HG02943 (cell line): ENCODE data around the gene PXDN.

Experiments used
- ATAC-seq: cut with Tn5 transposase; IDR thresholded peaks from one replicate; pipeline ENCODE4 v1.9.1; 2021; ENCODE audit warnings: mild to moderate bottlenecking, low read depth, moderate library complexity; ENCODE audit not compliant: unreplicated experiment

PXDN gene

DNA sequence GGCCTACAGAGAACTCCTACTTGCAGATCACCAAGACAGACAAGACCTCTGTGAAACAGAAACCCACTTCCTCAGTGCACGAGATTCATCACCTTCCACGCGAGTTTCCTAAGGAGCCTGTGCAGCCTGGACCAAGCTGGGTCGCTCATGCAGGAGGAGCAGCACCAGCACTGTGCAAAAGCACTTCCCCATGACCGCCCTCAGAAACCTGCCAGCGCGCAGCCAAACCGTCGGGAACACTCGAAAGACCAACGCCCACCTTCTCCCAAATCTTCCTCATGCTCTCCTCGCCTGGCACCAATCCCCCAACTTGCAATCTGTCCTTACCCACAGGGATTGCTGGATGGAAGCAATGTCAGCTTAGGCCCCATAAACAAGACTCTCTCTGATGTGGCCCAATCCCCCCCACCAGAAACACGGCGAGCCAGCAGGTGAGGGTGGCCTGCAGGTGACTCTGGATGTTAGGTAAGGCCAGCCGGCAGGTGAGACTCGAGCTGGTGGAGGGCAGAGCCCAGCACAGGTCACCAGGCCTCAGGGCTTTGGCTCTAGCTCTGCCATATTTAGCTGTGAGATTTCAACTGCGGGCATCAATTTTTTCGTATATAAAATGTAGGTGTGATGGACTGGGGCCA, 69.4 kb downstream of the PXDN start:
- no peak for ATAC-seq

DNA sequence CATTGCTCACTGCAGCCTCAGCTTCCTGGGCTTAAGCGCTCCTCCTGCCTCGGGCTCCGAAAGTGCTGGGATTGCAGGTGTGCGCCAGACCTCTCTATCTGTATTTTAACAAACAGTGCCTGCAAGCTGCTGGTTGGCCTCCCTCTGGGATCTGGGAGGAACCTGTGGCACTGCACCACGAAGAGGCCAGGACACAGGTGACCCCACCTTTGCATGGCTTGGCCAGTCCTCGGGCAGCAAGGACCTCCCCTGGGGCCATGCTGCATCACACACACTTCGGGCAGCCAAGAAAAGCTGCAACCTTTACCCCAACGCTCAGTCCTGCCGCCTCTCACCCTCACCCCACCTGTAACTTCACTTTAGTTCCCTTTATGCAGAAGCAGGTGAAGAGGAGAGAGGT, 70.0 kb downstream of the PXDN start:
- ATAC-seq = no peak

DNA sequence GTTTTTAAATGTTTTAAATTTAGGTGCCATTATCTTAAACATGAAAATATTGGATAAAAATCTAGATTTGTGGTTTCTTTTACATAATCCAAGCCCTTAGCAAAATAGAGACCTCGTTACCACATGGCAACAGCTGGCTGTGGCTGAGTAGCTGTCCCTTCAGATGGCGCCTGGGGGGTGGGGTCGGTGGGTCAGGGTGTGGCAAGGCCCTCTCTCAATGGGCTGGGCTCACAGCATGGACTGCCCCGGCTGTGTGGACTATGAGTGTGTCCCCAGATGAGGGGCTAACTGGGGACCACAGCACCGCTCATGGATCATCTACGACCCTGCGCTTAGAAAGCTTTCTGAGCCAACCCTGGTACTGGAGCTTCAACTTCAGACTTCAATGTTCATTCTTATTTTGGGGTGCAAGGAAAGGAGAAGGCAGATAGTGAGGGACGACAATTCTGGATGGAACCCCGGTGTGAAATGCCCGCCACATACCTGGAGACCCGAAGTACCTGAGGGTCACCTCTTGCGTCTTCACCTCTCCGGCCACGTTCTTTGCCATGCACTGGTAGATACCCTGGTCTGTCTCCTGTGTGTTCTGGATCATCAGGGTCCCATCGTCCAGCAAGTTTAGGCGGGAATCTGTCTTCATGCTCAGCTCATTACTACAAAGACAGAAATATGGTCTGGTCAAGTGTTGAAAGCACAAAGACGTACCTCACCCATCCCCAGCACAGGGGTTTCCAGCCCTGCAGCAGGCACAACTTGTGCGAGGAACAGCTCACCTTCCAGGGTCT, 71.0 kb downstream of the PXDN start:
- ATAC-seq = no peak

DNA sequence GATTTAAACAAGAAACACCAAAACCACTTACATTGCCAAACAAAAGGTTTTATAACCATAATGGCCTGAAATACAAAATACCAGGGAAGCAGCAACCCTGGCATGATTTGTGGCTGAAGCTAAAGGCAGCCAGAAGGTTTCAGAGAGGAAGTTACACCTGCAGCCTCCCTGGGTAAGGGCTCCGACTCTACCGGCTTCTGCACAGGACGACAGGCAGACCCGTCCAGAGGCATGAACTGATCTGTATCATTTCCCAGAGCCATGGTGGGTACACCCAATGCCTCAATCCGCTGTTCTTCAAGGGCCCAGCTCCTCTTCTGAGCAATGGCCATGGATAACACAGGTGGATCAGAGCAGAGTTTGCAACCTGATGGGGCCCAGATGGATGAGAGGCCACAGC, 71.6 kb downstream of the PXDN start:
- no peak for ATAC-seq

DNA sequence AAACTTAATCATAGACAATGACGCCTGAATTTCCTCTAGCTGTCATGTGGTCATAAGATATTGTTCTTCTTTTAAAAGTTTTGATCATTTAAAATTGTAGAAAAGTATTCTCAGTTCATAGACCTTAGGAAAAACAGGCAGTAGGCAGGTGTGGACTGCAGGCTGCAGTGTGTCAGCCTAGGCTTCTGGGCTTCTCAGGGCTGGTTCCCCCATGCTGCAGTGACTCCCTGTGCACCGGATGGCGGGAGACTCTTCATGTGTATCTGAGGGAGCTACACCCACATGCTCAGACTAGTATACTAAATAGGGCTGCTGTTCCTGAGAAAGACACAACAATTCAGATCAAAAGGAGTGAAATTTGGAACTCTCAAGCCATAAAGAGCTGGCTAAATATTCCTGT, 72.4 kb downstream of the PXDN start:
- no peak for ATAC-seq

DNA sequence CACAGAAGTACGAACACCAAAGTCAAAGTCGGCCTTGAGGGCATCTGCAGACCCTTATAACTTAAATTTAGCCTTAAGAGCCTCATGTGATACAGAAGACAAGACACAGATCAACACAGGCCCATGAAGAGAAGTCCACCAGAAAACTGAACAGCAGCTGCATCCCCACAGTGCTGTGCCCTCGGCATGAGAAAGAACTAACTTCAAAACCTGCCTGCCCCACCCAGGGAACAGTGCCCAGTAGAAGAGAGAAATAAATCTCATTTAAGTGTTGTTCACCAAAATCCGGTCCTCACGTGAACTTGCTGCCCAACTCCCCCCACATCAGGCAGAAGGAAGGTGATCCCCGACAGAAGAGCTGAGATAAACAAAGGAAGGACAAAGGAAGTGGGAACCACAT, 73.7 kb downstream of the PXDN start:
- no peak for ATAC-seq

DNA sequence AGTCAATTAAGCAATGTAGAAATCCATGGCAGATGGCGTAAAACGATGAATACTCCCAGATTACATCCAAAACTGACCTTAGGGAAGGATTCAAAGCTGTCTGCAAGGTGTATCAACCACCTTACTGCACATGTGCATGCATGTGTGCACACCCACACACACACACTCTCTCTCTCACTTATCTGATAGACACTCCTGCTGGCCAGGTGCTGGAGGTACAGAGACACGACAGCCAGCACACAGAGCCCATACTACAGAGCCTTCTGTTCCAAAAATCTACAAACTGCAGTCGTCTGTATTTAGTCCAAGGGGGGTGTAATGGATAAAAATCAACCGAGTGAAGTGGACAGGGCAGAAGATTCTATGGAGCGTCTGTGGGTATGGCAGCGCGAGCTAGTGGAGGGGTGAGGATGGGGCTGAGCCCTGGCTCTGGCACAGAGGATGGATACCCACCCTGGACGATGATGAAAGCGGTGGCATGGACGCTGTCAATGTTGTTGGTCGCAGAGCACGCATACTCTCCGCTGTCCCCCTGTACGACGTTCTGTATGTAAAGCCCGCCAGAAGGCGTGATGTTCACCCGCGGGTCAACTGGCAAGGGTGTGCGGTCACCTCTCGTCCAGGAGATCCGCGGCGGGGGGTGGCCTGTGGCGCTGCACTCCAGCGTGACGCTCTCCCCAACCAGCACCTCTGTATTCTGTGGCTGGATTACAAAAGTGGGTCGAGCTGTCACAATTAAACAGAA, 78.4 kb downstream of the PXDN start:
- ATAC-seq = no peak

DNA sequence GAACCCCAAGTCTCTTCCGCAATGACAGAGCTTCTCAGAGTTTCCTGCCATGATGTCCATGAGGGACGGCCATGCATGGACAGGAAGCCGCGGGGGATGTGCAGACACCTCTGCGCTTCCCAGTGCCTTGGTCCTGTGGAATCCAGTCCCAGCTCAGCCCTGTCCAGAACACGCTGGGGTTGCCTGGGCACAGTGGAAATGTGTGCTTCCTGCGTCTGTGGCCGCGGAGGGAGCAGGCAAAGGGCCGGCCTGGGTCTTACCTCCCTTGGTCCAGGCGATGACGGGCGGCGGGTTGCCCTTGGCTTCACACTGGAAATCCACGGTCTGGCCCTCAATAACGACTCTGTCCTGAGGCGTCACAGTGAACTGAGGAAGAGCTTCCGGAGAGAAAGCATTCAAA, 79.6 kb downstream of the PXDN start:
- no peak for ATAC-seq

DNA sequence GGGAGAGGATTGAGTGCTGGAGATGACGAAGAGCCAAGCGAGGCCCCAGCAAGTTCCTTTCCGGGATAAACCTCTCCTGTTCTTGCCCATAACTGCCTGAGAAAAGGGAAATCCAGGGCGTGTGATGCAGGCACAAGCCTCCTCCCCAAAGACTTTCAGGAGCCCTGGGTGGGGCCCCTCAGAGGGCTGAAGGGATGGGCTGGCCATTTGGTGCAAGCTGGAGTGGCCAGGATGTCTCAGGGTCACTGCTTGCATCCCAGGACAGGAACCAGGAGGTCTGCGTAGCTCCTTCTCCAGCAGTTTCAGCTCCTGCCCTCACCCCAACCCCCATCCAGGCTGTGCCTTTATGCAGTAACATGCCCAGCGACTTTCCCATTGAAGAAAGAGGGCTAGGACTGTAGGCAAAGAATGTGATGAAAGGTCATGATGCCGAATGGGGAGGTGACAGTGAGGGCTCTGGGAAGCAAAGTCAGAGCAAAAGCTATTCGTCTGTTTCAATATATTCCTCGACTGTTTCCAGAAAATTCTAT, 80.2 kb downstream of the PXDN start:
- no peak for ATAC-seq

DNA sequence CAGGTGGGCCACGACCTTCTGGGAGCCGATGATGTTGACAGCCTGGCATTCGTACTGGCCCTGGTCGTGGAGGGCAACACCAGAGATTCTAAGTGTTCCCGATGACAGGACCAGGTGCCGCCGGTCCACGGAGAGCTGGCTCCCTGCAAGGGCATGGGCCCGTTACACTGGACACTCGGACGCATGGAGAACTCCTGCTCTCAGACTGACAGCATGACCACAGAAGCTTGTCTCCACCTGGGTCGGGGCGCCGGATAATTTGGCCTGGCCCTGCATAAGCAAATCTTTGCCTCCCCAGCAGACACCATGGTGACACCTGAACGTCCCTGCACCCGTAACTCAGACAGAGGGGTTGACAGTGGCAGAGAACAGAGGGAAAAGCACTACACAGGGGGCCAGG, 80.7 kb downstream of the PXDN start:
- ATAC-seq = no peak

DNA sequence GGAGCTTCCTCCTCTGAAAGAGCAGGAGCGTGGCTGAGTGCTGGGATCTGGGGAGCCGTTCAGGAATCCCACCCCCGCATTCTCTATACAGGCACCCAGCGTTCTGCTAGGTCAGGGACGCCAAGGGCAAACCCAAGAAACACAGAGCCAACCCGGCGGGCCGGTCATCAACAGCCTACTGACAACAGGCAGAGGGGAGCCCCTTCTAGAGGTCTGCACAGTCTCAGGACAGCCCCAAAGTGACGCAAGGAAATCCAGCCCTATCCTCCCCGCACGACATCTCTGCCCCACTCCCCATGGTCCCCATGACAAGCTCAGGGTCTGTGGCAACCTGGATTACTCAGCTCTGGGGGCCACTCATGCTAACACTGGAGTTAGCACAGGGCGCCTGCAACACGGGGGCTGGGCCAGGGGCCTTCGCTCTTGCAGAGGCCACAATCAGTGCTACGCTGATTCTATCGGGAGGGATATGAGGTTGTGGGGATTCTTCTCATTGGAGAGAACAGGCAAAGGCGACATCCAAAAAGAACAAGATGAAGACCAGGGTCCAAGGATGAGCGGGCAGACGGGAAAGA, 81.6 kb downstream of the PXDN start:
- no peak for ATAC-seq

DNA sequence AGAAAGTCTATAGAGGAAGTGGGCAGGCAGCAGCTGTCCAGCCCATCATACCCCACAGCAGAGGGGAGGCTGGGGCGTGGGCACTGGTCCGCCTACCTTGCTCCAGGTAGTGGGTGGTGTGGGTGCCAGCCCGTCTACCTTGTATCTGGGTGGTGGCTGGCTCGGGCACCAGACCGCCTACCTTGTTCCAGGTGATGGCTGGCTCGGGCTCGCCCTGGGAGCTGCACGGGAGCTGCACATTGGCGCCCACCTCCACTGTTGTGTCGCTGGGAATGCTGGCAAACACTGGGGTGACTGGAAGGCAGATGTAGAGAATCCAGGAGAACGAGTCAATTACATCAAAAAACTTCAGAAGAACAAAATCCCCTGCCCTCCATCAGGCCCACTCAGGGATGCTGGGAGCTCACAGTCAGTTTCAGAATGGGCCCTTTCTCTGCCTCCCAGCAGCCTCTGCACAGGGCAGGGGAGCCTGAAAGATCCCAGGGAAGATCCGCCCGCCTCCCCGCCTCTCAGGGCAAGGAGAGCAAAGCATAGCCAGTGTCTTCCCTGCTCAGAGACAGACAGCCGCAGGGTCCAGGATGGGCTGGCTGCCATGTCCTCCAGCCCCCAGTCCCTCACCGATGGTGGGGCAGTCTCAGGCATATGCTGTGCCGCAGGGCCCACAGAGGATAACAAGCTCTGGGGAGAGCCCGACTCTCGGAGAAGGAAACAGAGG, 82.3 kb downstream of the PXDN start:
- no peak for ATAC-seq

DNA sequence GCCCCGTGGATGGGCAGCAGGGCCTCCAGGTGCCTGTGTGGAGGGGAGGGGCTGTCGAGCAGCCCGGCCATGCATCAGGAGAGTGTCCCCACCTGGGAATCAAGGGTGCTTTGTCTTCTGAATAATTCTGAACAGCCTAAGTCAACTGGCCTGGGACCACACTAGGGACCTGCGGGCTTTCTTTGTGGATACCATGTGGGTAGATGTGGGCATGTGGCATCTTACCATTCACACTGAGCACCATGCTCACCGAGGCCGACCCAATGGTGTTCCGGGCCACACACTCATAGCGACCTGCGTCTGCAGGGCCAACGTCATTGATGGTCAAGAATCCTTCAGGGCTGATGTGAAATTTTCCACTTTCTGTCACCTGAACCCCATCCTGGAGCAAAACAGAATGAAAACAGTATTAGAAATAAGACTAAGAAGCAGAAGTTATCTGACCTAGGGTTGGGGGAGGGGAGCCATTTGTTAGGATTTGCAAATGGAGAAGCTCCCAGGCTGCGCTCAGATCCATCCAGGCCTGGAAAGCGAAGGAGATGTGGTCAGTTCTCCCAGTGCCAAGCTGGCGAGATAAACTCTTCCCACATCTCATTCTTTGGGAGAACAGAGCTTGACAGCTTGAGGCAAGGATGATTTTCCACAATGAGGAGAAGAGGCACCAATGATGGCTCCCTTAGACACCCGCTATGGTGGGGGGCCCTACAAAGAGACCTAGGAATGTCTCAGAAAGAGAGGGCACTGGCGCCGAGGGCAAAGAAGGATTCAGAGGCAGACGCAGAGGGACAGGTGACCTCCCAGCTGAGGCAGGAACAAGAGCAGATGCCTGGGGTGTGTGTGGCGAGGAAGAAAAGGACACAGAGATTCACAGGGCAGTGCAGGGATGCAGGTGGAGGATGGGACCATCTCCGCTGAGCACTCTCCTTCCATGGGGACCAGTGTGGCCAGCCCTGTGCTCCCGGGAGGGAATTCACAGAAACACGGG, 83.4 kb downstream of the PXDN start:
- ATAC-seq = no peak

DNA sequence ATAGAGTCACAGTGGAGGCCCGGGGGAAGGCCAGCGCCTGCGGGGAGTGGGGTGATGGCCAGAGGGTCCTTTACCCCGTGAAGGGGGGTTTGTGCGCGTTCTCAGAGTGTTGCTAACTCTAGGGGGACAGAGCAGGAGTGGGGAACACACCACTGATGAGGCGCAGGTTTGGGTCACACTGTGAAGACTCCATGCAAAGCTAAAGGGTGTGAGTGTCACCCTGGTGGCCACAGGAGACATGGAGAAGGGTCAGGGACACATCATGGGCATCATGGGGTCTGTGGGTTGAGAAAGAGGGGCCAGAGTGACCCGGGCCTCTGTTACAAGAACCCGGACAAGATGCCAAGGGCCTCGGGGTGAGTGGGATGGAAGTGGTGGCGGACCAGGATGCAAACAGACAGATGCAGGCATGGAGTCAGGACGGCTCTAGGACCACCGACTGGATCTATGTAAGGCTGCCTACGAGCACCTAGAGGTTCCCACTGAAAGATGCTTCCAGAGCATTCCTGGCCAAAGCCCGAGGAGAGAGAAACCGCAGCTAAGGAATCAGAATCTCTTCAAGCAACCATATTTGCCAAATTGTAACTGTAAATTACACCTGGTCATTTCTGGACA, 84.3 kb downstream of the PXDN start:
- ATAC-seq = no peak

DNA sequence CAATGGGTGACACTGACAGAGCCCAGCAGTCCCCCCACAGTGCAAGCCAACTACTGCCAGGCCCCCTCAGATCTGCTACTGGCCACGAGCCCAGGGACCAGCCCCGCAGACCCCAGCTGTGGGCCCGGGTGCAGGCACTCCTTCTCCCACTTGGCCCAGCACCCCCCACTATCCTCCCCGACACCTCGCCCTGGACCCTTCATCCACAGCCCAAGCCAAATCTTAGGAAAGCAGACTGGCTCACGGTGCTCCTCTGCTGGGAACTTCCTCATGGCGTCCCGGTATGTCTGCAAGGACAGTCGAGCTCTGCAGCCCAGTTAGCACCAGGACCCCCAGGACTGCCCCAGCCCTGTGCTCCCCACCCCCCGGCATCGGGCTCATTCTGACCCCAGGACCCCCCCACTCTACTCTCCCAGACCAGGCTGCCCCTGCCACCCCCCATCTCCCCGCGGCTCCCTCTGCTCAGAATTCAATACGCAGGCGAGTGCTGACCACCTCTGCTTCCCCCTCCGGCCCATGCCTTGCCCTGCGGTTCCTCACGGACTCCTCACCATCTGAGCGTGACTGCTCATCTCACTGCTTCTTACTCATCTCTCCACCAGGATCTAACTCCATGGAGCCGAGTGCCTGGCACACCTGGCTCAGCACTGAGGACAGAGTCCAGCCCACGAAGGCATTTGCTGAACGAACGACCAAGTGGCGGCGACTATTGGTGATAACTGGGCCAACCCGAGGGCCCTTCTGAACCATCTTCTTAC, 85.7 kb downstream of the PXDN start:
- ATAC-seq = no peak

DNA sequence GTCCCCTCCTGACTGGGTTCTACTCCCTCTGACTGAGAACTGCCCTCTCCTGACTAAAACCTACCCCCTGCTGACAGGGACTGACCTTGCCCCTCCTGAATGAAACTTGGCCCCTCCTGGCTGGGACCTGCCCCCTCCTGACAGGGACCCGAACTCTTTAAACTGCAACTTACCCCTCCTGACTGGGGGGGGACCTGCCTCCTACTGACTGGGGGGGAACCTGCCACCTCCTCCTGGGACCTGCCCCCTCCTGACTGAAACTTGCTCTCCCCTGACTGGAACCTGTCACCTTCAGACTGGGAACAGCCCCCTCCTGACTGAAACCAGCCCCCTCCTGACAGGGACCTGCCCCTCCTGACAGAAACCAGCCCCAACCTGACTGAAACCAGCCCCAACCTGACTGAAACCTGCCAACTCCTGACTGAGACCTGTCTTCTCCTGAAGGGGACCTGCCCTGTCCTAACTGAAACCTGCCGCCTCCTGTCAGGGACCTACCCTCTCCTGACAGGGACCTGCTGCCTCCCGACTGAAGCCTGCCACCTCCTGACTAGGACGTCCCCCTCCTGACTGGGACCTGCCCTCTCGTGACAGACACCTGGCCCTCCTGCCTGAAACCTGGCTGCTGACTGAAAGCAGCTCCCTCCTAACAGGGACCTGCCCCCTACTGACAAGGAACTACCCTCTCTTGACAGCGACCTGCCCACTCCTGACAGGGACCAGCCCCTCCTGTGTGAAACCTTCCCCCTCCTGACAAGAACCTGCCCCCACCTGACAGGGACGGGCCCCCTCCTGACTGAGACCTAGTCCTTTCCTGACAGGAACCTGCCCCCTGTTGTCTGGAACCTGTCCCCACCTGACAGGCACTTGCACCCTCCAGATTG, 87.1 kb downstream of the PXDN start:
- no peak for ATAC-seq

DNA sequence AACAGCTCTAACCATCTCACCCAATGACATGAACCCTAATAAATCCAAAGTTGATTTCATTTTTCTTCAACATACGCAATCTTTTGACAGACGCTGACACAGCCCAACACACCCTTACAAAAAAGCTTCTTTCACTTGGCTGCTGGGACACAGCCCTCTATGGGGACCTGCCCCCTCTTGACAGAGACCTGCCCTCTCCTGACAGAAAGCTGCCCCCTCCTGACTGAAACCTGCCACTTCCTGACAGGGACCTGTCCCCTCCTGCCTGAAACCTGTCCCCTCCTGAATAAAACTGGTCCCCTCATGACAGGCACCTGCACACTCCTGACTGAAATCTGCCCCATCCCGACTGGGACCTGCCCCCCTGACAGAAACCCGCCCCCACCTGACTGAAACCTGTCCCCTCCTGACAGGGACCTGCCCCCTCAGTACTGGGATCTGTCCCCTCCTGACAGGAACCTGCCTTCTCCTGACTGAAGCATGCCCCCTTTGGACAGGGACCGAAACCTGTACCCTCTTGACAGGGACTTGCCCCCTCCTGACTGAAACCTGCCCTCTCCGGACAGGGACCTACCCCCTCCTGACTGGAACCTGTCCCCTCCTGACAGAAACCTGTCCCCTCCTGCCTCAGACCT, 87.9 kb downstream of the PXDN start:
- ATAC-seq = no peak
